H9 (cell line): ENCODE measurements around the gene RNGTT. TPM values are rescaled to one million over a fixed set of nuclear protein-coding genes. Genes with fewer than 3 reads are reported as not detected.

Source experiments
- DNase-seq: peaks from one replicate; pipeline ENCODE4 v3.0.0-alpha.2; 2017
- H2AFZ ChIP-seq: one replicate; pipeline ENCODE4 v1.6.1; 2013; ENCODE audit warnings: mild to moderate bottlenecking, low read length, control low read depth, moderate library complexity
- H2AK5ac ChIP-seq: 2 replicates; pipeline ENCODE4 v1.6.1; 2013; ENCODE audit warnings: low read length, control low read depth, mixed read lengths; ENCODE audit not compliant: insufficient read length
- H2BK120ac ChIP-seq: one replicate; pipeline ENCODE4 v1.6.1; 2013; ENCODE audit warnings: low read depth, mild to moderate bottlenecking, low read length, control low read depth, inconsistent platforms; ENCODE audit not compliant: poor library complexity, severe bottlenecking
- H2BK12ac ChIP-seq: 2 replicates; pipeline ENCODE4 v1.6.1; 2013; ENCODE audit warnings: low read length, control low read depth, mixed read lengths, low read depth; ENCODE audit not compliant: insufficient read length
- H2BK15ac ChIP-seq: 2 replicates; pipeline ENCODE4 v1.6.1; 2013; ENCODE audit warnings: low read depth, low read length, control low read depth
- H2BK20ac ChIP-seq: one replicate; pipeline ENCODE4 v1.6.1; 2013; ENCODE audit warnings: low read depth, mild to moderate bottlenecking, low read length, control low read depth, inconsistent platforms; ENCODE audit not compliant: poor library complexity, severe bottlenecking
- H2BK5ac ChIP-seq: 2 replicates; pipeline ENCODE4 v1.6.1; 2013; ENCODE audit warnings: low read length, control low read depth, mixed read lengths; ENCODE audit not compliant: insufficient read length
- H3K14ac ChIP-seq: 2 replicates; pipeline ENCODE4 v1.6.1; 2013; ENCODE audit warnings: low read length, control low read depth; ENCODE audit not compliant: insufficient read depth
- H3K18ac ChIP-seq: 2 replicates; pipeline ENCODE4 v1.6.1; 2013; ENCODE audit warnings: low read depth, mild to moderate bottlenecking, mixed read lengths, low read length, control low read depth; ENCODE audit not compliant: insufficient read length
- H3K23ac ChIP-seq: 2 replicates; pipeline ENCODE4 v1.6.1; 2013; ENCODE audit warnings: low read length, control low read depth, mixed read lengths, low read depth; ENCODE audit not compliant: insufficient read length
- H3K23me2 ChIP-seq: 2 replicates; pipeline ENCODE4 v1.6.1; 2013; ENCODE audit warnings: low read depth, mild to moderate bottlenecking, mixed read lengths, low read length, control low read depth; ENCODE audit not compliant: insufficient read length, poor library complexity, severe bottlenecking
- H3K27ac ChIP-seq: 2 replicates; pipeline ENCODE4 v1.5.1; 2013; ENCODE audit warnings: low read length, control low read depth, mixed read lengths, low read depth; ENCODE audit not compliant: insufficient read length
- H3K27me3 ChIP-seq: 2 replicates; pipeline ENCODE4 v1.6.1; 2013; ENCODE audit warnings: low read length, control low read depth, inconsistent platforms; ENCODE audit not compliant: insufficient read depth
- H3K4ac ChIP-seq: 2 replicates; pipeline ENCODE4 v1.6.1; 2013; ENCODE audit warnings: low read depth, mild to moderate bottlenecking, control low read depth, inconsistent platforms, low read length, moderate library complexity
- H3K4me1 ChIP-seq: 2 replicates; pipeline ENCODE4 v1.6.1; 2013; ENCODE audit warnings: low read length, control low read depth, inconsistent platforms; ENCODE audit not compliant: insufficient read depth
- H3K4me2 ChIP-seq: 2 replicates; pipeline ENCODE4 v1.6.1; 2013; ENCODE audit warnings: low read length, control low read depth, mixed read lengths; ENCODE audit not compliant: insufficient read length, insufficient read depth
- H3K56ac ChIP-seq: 2 replicates; pipeline ENCODE4 v1.6.1; 2013; ENCODE audit warnings: low read depth, mild to moderate bottlenecking, mixed read lengths, low read length, control low read depth; ENCODE audit not compliant: insufficient read length
- H3K79me1 ChIP-seq: 2 replicates; pipeline ENCODE4 v1.6.1; 2013; ENCODE audit warnings: low read depth, mild to moderate bottlenecking, moderate library complexity, low read length, control low read depth, inconsistent platforms; ENCODE audit not compliant: insufficient read depth, poor library complexity, severe bottlenecking
- H3K79me2 ChIP-seq: 2 replicates; pipeline ENCODE4 v1.6.1; 2013; ENCODE audit warnings: low read length, control low read depth, inconsistent platforms; ENCODE audit not compliant: insufficient read depth
- H3K9ac ChIP-seq: 2 replicates; pipeline ENCODE4 v1.6.1; 2013; ENCODE audit warnings: low read length, control low read depth, mixed read lengths; ENCODE audit not compliant: insufficient read length; ENCODE audit errors: extremely low read depth
- H3K9me3 ChIP-seq: one replicate; pipeline ENCODE4 v1.6.1; 2013; ENCODE audit warnings: low read depth, low read length, inconsistent platforms; ENCODE audit not compliant: control insufficient read depth
- H3T11ph ChIP-seq: one replicate; pipeline ENCODE4 v1.6.1; 2013; ENCODE audit warnings: mild to moderate bottlenecking, low read length, control low read depth, inconsistent platforms
- H4K20me1 ChIP-seq: one replicate; pipeline ENCODE4 v1.6.1; 2013; ENCODE audit not compliant: control insufficient read depth, insufficient read length, insufficient read depth
- H4K5ac ChIP-seq: 2 replicates; pipeline ENCODE4 v1.6.1; 2013; ENCODE audit warnings: low read depth, mild to moderate bottlenecking, mixed read lengths, low read length, control low read depth; ENCODE audit not compliant: insufficient read length
- H4K8ac ChIP-seq: replicated peaks from 2 replicates; pipeline ENCODE4 v1.6.1; 2013; ENCODE audit warnings: low read length, control low read depth, mixed read lengths, low read depth; ENCODE audit not compliant: insufficient read length
- H4K91ac ChIP-seq: 2 replicates; pipeline ENCODE4 v1.6.1; 2013; ENCODE audit warnings: low read depth, mild to moderate bottlenecking, moderate library complexity, mixed read lengths, low read length, control low read depth; ENCODE audit not compliant: insufficient read length
- H3K27ac Mint-ChIP-seq, 3 experiments: 2 replicates in 2 of 3; 3 replicates in 1 of 3; pipeline ENCODE4 v1.8.0; 2020 to 2021; ENCODE audit warnings: mixed read lengths in 3 of 3, mild to moderate bottlenecking in 1 of 3, moderate library complexity in 1 of 3
- H3K27me3 Mint-ChIP-seq: 2 replicates; pipeline ENCODE4 v1.8.0; 2021; ENCODE audit warnings: low read depth, mild to moderate bottlenecking, moderate library complexity, mixed read lengths
- H3K36me3 Mint-ChIP-seq, 3 experiments: 2 replicates in 2 of 3; 3 replicates in 1 of 3; pipeline ENCODE4 v1.8.0; 2020 to 2021; ENCODE audit warnings: low read depth in 3 of 3, mixed read lengths in 3 of 3; ENCODE audit not compliant: insufficient read depth in 1 of 3
- H3K4me1 Mint-ChIP-seq, 2 experiments: 2 replicates each; pipeline ENCODE4 v1.8.0; 2020; ENCODE audit warnings: mixed read lengths in 2 of 2
- H3K4me3 Mint-ChIP-seq, 2 experiments: 2 replicates in 1 of 2; 3 replicates in 1 of 2; pipeline ENCODE4 v1.8.0; 2020 to 2021; ENCODE audit warnings: mild to moderate bottlenecking in 2 of 2, mixed read lengths in 2 of 2, moderate library complexity in 1 of 2
- H3K9me3 Mint-ChIP-seq, 2 experiments: 2 replicates in 1 of 2; 3 replicates in 1 of 2; pipeline ENCODE4 v1.8.0; 2020; ENCODE audit warnings: mild to moderate bottlenecking in 2 of 2, mixed read lengths in 2 of 2, moderate library complexity in 1 of 2
- CTCF ChIP-seq: fragments of 200-600 bp; sonication (generic); conservative IDR thresholded peaks from 3 replicates; pipeline ENCODE4 v1.8.0; 2021; ENCODE audit warnings: antibody characterized with exemption, mild to moderate bottlenecking
- WGBS: extraction: QIAGEN DNeasy Blood & Tissue Kit; methylation state at CpG from one replicate; pipeline ENCODE4 v1.1.7; 2013; ENCODE audit warnings: missing lambda C conversion rate, low lambda C conversion rate, mixed read lengths; ENCODE audit not compliant: insufficient read length; ENCODE audit errors: extremely low coverage; 5-methylcytosine and 5-hydroxymethylcytosine counted together
- total RNA-seq: library from RNA; stranded (reverse); gene quantifications from 2 replicates; pipeline ENCODE4 v1.2.1, GENCODE V29; 2021

Gene RNGTT
- total RNA-seq, 1 experiment from 2014 or later: 20.5 TPM

DNA sequence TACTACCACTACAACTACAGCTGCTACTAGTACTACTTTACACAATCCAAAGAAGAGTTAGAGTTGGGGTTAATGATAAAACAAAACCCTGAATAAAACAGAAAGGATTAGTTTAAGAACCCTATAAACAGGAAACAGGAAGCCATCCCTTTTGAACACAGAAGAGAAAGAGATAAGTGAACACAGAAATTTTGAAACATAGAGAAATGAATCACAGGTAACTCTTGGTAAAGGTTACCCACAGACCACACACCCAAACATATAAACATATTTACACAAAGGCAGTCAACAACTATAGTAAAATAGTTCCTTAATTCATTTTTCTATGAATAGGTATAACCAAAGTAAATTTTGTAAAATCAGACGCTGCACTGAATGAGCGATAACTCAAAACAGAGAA, 98.1 kb downstream of the RNGTT start:
- Histone ChIP-seq H2BK12ac (no peak overlapping the region), H3K79me1 (no peaks in the 10 kb centered on the region), H3K4me2 (no peak overlapping the region), H3K27me3 (no peaks in the 10 kb centered on the region), H4K20me1 (no peaks in the 10 kb centered on the region), H2BK120ac (no peak overlapping the region), H3K9ac (no peak overlapping the region), H3K4me1 (no peaks in the 10 kb centered on the region), H2AFZ (no peak overlapping the region), H3K18ac (no peak overlapping the region), H3K27ac (no peak overlapping the region), H2BK5ac (no peak overlapping the region), H3K4ac (no peak overlapping the region), H4K5ac (no peak overlapping the region), H2BK20ac (no peak overlapping the region), H3K14ac (no peak overlapping the region), H3K9me3 (no peaks in the 10 kb centered on the region), H3K79me2 (no peaks in the 10 kb centered on the region; the same call in 1 of the 2 replicates), H3K23ac (no peak overlapping the region), H4K91ac (no peak overlapping the region), H3K56ac (no peak overlapping the region), H3T11ph (no peak overlapping the region), H2BK15ac (no peak overlapping the region), H2AK5ac (no peak overlapping the region), H4K8ac (no peak overlapping the region), H3K23me2 (no peaks in the 10 kb centered on the region)
- no peak overlapping the region for H3K4me3 Mint-ChIP-seq
- H3K27ac Mint-ChIP-seq: no peak overlapping the region
- H3K27me3 Mint-ChIP-seq: no peaks in the 10 kb centered on the region
- peaks cover 0 to 5% (median 0%) of the 10 kb centered on the region in 3 experiments; a peak in 1 of 7 replicates for H3K36me3 Mint-ChIP-seq
- TF ChIP-seq CTCF: no peak
- H3K9me3 Mint-ChIP-seq: no peaks in the 10 kb centered on the region
- DNase-seq: no peak
- WGBS: no CpG with 5 or more reads among the region's 2 CpGs
- H3K4me1 Mint-ChIP-seq: no peaks in the 10 kb centered on the region
